Measurements from ENCODE around the gene PTPRT. TPM values are rescaled to one million over a fixed set of nuclear protein-coding genes. Genes with fewer than 3 reads are reported as not detected.

The PTPRT gene
- total RNA-seq, 1 donor from 2014 or later = not detected

DNA sequence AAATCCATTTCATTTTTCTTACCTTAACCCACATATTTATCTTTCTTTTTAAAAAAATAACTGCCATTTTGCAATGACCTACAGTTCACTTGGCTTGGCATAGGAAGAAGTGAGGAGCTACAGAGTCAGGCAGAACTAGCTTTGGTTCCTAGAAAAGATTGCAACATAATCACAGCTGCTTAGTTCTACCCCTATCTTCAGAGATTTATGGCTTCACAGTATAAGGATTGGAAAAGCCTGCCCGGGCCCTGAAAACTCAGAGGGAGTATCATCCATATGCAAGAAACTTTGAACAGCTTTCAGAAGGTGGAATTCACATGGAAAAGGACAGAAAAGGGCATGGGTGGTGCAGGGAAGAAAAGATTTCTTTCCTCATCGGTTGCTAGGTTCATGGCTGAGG, 797.3 kb downstream of the PTPRT start:
- no peak for DNase-seq (ENCODE audit: low read depth in 2 of 2)

DNA sequence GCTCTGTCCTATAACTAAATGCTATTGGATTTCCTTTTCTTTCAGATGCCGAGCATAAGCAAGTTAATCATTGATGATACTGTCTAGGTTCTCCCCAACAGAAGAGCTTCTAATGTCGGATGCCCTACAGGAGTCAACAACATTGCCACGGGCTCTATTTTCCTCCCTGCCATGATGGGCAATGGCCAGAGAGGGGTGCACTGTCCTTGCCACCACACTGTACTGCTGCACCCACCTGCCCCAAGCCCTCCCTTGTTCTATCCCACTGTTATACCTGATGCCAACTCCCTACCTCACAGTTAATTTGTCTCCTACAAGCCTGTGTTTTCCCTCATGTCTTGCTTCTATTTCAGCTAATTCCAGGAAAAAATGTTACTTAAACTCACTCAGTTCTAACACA, 797.9 kb downstream of the PTPRT start:
- no peak for DNase-seq (ENCODE audit: low read depth in 2 of 2)

DNA sequence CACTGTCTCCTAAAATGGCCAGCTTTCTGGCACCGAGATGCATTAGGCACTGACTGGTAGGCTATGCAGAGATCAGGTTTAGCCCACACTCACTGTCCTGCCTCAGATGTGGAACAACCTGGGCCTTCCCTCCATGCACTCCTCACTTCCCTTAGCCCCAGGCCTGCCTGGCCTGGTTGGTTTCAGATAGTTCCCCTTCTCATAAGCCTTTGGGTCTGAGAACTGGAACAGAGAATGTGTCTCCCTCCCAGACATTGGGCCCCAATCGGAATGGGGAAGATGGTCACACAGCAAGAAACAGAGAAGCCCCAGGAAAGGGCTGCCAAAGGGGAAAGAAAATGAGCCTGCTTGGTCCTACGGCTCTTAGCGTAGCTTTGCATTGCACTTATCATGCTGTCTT, 809.4 kb downstream of the PTPRT start:
- no peak for DNase-seq (ENCODE audit: low read depth in 2 of 2)

DNA sequence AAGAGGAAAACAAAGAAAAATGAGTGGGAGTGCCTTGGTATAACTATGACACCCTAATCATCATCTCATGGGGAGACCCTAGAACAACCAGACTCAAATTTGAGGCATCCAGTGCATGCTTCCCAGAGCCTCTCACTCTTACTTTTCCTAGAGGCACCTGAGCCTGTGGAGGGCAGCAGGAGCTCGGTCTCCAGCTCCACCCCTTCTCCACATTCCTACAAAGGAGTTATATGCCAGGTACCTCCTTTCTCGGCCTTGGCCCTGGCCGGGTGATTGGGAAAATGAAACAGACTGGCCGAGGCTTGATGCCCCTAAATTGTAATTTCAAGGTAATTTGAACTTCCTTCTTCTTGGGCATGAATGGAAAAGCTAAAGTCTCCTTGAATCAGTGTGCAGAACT, 810.3 kb downstream of the PTPRT start:
- DNase-seq (ENCODE audit: low read depth in 2 of 2) = no peak

DNA sequence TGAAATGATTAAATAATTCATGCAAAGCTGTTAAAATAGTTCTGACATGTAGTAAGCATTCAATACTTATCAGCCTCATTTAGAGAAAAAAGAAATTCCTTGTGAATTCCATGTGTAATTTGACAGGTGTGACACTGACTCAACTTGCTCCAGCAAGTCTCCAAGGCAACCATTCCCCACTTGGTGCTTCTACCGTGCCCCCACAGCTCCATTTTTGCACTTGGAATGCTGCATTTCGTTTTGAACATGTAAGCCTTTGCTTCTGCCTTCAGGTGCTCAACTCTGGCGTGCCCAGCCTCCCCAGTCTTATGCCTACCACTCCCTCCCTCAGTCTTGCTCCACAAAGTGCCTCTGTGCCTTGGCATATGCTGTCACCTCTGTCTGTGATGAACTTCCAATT, 810.9 kb downstream of the PTPRT start:
- no peak for DNase-seq (ENCODE audit: low read depth in 2 of 2)

DNA sequence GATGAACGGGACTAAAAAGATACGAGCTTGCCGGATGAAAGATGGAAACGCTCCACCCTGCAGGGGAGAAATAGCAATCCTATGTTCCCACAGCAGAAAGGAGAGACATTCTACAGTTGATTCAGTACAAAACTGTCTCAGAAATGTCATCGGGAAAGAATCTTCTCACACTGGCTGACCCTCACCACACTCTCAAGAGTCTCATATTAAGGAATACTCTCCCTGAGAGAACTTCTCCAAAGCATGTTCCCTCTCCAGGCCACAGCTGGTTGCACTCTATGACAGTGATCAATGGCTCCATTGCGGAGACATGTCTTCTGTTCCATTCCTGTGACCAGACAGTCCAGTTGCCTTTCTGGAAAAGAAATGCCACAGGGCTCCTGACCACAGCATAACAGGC, 813.6 kb downstream of the PTPRT start:
- DNase-seq (ENCODE audit: low read depth in 2 of 2) = no peak

DNA sequence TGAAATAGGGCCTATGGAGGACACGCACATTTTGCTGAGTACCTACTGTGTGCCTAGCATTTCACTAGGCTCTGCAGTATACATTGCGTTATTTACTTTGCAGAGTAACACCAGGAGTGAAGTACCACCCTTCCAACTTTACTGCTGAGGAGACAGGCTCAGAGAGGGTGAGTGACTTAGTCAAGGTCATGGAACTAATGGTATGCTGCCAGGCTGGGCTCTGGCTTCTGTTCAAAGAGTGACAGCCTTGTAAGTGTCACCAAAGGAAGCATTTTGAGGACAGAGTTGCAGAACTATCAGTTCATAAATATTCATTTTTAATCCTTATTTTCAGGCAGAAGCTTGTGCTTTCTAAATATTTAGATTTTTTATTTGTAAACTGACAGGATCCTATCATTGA, 816.7 kb downstream of the PTPRT start:
- no peak for DNase-seq (ENCODE audit: low read depth in 2 of 2)

DNA sequence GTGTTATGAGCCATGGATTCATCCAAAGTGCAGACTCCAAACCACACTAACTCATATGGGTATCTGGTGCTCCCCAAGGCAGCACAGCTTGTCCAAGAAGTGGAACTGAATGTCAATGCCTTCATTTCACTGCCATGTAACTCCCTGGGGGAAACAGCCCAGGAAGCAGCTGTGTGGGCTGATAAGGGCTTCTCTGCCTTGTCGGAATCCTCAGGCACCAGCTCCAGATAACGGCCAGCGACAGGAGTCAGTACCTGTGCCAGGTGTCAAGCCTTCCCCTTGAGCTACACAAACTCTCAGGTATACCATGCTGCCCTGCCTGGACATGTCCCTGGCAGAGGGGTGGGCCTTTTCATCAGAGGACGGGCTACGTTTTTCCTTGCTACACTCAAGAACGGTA, 819.6 kb downstream of the PTPRT start:
- DNase-seq (ENCODE audit: low read depth in 2 of 2) = no peak

DNA sequence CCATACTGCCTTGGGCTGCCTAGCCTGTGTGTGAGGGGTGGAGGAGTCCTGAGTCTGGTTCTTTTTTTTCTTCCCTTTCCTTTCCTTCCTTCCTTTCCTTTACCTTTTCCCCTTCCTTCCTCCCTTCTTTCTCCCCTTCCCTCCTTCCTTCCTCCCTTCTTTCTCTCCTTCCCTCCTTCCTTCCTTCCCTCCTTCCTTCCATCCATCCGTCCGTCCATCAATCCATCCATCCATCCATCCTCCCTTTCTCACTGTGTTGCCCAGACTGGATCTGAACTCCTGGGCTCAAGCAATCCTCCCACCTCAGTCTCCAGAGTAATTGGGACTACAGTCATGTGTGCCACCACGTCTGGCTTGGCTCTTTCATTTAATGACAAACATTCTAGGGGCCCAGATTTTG, 820.8 kb downstream of the PTPRT start:
- DNase-seq (ENCODE audit: low read depth in 2 of 2) = no peak

DNA sequence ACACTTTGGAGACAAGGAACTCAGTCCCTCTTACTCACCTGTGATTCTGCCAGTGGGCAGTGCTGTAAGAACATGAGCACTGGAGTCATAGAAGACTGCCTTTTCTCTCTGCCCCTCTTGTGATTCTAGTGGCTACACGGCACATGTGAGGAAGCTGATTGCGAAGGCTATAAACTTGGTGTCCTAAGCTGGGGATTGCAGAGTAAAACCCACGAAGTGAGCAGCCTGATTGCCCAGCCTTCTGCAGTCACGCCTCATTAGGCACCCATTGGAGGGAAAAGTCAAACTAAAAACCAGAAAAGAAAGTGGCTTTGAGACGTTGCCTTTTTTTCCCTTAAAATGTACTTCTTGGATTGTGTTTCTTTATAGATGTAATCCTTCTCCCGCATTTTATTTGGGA, 823.1 kb downstream of the PTPRT start:
- no peak for DNase-seq (ENCODE audit: low read depth in 2 of 2)

DNA sequence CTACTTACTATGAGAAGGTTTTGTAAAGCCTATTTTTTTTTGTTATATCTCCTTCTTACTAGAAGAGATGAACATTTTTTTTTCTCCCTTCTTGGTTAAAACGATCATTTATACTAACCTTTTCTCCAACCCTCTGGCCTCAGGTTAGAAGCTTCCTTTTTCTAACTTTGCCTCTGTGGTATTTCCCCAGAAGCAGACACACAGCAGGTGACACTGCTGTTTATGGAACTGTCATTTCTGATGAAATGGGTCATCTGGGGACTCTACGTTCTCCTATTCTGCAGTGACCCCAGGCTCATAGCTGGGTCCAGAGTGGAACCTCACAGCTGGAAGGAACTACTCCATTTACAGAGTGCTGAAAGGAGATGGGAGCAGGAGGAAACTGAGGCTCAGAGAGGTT, 825.3 kb downstream of the PTPRT start:
- no peak for DNase-seq (ENCODE audit: low read depth in 2 of 2)

DNA sequence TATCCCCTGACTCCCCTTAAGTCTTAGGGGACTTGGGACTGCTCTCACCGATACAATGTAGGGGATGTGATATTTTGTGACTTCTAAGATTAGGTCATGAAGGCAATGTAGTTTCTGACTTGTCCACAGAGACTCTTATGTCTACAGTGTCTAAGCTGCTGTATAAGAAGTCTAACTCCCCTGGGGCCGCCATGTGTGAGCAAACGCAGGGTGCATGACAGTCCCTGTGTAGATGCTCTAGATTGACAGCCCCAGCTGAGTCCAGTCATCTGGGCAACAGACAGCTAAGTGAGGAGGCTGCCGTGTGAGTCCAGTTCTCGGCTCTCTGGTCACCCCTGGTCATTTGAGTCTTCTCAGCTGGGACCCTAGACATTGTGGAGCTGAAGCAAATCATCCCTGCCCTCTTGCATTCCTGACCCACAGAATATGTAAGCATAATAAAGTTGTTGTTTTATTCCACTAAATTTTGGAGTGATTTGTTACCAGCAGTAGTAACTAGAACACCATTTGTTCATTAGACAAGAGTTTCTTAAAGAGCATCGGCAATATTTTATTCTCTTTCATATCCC, 828.2 kb downstream of the PTPRT start:
- no peak for DNase-seq (ENCODE audit: low read depth in 2 of 2)

DNA sequence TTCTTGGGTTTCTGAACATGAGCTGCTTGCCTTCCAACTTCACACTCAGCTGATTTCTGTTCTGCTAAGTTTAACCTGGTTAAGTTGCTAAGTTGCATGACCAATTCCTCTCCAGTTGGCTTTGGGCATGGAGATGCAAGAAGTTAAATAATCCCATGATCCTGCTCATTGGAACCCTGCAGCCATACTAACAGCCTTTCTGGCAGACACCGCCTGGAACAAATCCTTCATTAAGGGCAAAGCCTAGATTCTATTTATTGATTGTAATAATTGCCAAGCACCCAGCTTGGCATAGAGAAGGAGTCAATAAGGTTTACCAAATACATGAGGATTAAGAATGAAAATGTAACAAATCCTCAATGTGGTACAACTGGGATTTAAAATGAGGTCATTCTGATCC, 829.1 kb downstream of the PTPRT start:
- no peak for DNase-seq (ENCODE audit: low read depth in 2 of 2)

DNA sequence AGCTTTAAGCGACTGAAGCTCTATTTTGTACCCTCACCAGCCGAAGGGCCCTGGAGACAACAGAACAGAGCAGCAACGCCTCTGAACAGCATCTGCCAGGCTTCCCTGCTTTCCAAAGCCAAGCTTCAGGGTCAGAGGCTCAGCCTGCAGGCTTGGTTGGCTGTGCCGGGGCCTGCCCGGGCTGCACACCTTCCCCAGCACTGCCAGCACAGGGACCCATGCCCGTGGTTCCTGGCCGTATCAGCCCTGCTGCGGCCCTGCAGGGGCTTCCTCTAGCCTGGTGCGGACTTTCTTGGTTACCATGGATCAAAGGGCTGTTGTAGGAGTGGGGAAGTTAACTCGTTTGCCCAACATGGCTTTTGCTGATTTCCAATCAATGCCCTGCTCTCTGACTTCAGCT, 830.1 kb downstream of the PTPRT start:
- DNase-seq (ENCODE audit: low read depth in 2 of 2) = no peak

DNA sequence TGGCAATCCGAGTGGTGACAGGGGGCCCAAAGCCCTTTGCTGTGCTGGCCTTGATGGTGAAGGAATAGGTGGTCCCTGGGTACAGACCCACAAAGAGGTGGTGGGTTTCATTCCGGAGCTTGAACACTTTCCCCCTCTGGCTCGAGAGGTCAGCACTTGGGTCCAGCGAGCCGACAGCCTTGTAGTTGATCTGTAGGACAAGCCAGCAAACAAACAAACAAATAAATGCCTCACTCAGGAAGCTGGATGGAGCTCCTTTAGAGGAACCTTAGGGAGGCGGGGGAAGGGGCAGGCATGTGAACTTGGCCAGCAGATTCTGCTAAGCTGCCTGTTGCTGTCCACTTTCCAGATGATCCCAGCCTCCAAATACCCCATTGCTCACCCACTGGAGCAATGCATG, 837.6 kb downstream of the PTPRT start:
- DNase-seq (ENCODE audit: low read depth in 2 of 2) = no peak

DNA sequence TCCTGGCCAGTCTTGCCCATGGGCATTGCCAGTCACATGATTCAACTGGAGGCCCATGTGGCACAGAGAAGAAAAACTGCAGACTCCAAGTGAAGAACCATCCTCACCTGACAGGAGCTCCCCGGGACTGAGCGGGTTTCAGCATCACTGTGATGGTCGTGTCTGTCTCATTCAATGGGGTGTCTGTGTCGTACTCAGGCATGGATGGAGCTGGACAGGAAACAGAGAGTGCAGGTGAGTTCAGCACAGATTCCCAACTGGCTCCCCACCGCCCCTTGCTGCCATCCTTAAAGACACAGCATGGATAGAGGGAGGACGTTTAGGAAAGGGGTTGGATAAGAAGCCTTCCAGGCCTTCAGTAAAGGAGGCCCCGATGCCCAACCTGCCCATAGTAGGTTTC, 839.2 kb downstream of the PTPRT start:
- DNase-seq (ENCODE audit: low read depth in 2 of 2) = no peak

DNA sequence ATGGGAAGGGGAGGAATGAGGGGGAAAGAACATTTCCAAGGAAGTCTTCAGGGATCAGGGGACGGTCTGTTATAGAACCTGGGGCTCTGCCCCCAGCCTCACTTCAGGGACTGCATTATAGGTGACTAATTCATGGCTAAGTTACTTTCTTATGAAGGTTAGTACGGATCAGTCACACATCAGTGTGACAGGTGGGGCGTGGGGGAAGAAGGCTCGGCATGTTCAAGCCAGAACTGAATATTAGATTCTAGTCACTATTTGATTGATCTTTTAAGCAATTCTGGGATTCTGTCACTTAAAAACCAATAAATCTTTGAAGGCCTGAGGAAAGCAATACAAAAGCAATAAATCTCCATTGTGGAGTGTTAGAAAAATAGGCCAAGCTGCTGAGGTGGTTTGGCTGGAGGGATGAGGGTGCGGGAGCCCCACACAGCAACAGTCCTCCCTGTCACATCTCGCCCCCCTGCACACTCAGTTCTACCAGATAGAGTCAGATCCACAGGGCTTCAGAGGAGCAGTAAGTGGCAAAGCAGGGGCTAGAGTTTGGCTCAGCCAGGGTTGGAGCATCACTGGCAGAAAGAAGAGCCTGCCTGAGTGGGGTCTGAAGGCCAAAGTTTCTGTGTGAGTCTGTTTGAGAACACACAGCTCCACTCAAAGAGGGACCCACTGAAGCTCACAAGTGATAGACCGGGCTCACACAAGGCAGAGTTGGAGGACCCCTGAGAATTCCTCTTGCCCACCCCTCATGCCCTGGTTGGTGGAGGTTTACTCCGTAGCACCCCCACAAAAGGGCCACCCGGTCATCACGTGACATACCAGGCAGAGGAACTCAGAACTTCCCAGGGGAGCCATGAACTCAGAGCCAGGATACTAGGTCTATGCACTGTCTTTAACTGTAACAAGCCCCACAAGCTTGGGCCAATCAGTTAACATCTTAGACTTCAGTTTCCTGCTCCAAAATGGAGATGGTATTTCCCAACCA, 843.2 kb downstream of the PTPRT start:
- DNase-seq (ENCODE audit: low read depth in 2 of 2) = no peak

DNA sequence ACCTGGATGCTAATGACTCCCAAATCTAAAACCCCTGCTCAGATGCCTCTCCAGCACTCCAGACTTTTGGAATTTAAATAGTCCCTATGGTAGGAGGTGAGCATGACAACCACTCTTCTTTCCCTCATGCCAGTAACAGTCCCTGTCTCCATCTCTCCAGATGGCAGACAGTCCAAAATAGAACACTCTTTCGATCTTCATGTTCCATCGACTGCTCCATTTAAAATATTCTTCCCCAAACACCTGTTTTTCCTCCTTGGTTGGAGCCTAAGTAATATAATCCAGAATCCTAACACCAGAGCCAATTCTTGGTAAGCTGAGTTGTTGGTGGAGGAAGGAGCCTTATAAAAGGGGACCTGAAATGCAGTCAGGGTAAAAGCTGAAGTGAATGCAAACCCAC, 848.1 kb downstream of the PTPRT start:
- DNase-seq (ENCODE audit: low read depth in 2 of 2) = no peak

DNA sequence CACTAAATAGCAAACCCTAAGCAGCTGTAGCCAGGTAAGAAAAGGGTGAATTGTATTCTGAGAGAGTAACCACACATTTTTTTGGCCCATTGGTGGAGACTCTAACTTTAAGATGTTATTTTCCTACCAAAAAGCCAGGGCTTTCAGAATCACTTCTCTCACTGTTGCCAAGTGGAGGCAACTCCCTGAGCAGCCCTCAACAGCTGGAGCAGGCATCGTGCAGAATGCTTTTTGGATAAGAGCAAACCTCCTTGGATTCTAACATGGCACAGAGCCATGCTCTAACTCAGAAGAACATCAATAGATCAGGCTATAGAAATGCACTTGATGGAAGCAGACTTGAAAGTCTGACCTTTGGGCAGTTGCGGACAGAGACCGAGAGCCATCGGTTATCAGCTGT, 849.3 kb downstream of the PTPRT start:
- DNase-seq (ENCODE audit: low read depth in 2 of 2) = no peak

DNA sequence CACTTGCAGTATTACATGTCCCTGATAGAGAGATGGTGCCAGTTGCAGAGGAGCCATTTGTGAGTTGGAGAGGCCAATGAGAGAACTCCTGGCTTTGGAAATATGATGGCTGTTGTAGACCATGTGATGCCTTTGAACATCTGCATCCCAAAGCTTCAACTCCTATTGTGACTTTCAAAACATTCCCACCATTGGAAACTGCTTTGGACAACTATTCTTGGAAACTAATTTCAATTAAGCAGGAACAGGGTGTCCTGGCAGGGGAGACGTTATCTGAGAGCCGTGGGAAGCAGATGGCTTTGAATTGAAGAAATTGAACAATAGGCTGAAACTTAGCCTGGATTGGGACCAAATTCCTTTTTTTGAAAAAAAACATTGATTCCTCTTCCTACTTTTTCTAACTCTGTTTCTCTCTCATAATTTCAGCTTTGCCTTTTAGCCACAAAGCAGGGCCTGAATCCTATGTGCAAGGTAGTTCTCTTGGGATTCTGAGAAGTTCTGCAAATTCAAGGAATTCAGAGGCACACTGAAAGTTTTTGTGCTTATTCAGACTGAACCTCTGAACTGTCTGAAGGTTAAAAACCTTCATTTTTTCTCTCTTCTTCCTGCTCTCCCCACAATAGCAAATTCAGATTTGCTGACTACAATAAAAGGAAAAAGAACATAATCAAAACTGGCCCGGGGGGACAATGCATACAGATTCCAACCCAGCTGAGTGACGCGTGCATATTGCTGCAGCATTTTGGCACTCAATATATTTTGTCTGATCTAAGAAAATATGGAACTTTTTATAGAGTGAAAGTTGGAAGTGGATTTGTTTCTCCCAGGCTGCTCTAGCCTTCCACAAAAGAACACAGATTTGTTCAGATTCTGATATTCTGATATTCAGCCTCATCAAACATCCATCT, 851.2 kb downstream of the PTPRT start:
- peak in 1 of 2 donors; percentile 5 for DNase-seq (ENCODE audit: low read depth in 2 of 2)

DNA sequence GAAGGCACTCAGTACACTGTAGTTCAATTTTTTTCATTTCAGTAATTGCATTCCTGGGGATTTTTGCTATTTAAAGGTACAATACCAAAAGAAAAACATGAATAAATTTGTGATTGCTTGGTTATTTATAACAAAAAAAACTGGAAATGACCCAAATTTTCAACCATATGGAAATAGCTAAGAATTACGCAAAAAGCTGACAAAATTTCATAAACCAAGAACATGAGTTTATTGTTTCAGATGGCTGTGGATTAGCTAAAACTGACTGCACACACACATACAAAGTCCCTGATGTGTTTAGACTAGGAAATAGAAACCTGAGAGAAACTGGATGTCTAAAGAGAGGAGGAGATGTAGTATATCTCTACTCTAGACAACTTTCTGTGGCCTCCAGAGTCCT, 853.1 kb downstream of the PTPRT start:
- no peak for DNase-seq (ENCODE audit: low read depth in 2 of 2)
